WTC11 (cell line): ENCODE data around the gene NTMT1. TPM values are rescaled to one million over a fixed set of nuclear protein-coding genes. Genes with fewer than 3 reads are reported as not detected.

Experiments
- ATAC-seq: fragments of 200-7000 bp; cut with Tn5 transposase; 2 replicates; pipeline ENCODE4 v1.10.0; 2021; ENCODE audit warnings: mild to moderate bottlenecking, moderate library complexity
- CTCF ChIA-PET: fragments of 300-600 bp; sonication (Branson Sonifier 250); formaldehyde crosslinking; loops from one replicate; lab custom pipeline; 2021; ENCODE audit warnings: antibody characterized with exemption; lab: Charles Lee
- POLR2A ChIA-PET: fragments of 350-600 bp; sonication (Branson Sonifier 250); formaldehyde crosslinking; loops from one replicate; lab custom pipeline; 2021; ENCODE audit warnings: antibody characterized with exemption; lab: Charles Lee
- DNase-seq: peaks from one replicate; pipeline ENCODE4 v3.0.0; 2021; ENCODE audit warnings: low spot score
- H3K27ac Mint-ChIP-seq: 2 replicates; pipeline ENCODE4 v1.8.0; 2021; ENCODE audit warnings: mixed read lengths
- H3K27me3 Mint-ChIP-seq: 2 replicates; pipeline ENCODE4 v1.8.0; 2021; ENCODE audit warnings: low read depth, mild to moderate bottlenecking, moderate library complexity, mixed read lengths
- H3K36me3 Mint-ChIP-seq: 2 replicates; pipeline ENCODE4 v1.8.0; 2021; ENCODE audit warnings: mixed read lengths
- H3K4me1 Mint-ChIP-seq: 2 replicates; pipeline ENCODE4 v1.8.0; 2022; ENCODE audit warnings: mixed read lengths
- H3K4me3 Mint-ChIP-seq: 2 replicates; pipeline ENCODE4 v1.8.0; 2021; ENCODE audit warnings: mild to moderate bottlenecking, moderate library complexity, mixed read lengths
- H3K9me3 Mint-ChIP-seq: 2 replicates; pipeline ENCODE4 v1.8.0; 2021; ENCODE audit warnings: mixed read lengths
- ATF1 ChIP-seq: sonication (generic); formaldehyde crosslinking; IDR thresholded peaks from 2 replicates; pipeline ENCODE4 v1.8.1; 2023; ENCODE audit warnings: mild to moderate bottlenecking, moderate library complexity, missing genetic modification reagents
- CBFB ChIP-seq: sonication (generic); formaldehyde crosslinking; IDR thresholded peaks from 2 replicates; pipeline ENCODE4 v1.8.1; 2022; ENCODE audit warnings: mild to moderate bottlenecking, low read depth, missing genetic modification reagents
- CREB1 ChIP-seq: sonication (generic); formaldehyde crosslinking; IDR thresholded peaks from 2 replicates; pipeline ENCODE4 v1.8.0; 2023; ENCODE audit warnings: mild to moderate bottlenecking, missing genetic modification reagents
- ELF4 ChIP-seq: sonication (generic); formaldehyde crosslinking; IDR thresholded peaks from 2 replicates; pipeline ENCODE4 v1.8.1; 2022; ENCODE audit warnings: low read depth, mild to moderate bottlenecking, moderate library complexity, missing genetic modification reagents
- GABPB1 ChIP-seq: sonication (generic); formaldehyde crosslinking; IDR thresholded peaks from 2 replicates; pipeline ENCODE4 v1.8.1; 2023; ENCODE audit warnings: mild to moderate bottlenecking, missing genetic modification reagents
- GRHL2 ChIP-seq: fragments of 250-450 bp; sonication (Bioruptor Pico); IDR thresholded peaks from 2 replicates; pipeline ENCODE4 v1.8.0; 2022; ENCODE audit warnings: mild to moderate bottlenecking, moderate library complexity; ENCODE audit not compliant: insufficient replicate concordance, severe bottlenecking
- IRF2 ChIP-seq: sonication (generic); formaldehyde crosslinking; IDR thresholded peaks from 2 replicates; pipeline ENCODE4 v1.8.0; 2022; ENCODE audit warnings: low read depth, missing genetic modification reagents, borderline replicate concordance
- NFYB ChIP-seq: sonication (generic); formaldehyde crosslinking; conservative IDR thresholded peaks from 2 replicates; pipeline ENCODE4 v1.8.0; 2022; ENCODE audit warnings: low read depth, missing genetic modification reagents
- NR2C2 ChIP-seq: sonication (generic); formaldehyde crosslinking; IDR thresholded peaks from 2 replicates; pipeline ENCODE4 v1.8.0; 2022; ENCODE audit warnings: mild to moderate bottlenecking, missing genetic modification reagents
- SMAD3 ChIP-seq: sonication (generic); formaldehyde crosslinking; IDR thresholded peaks from 2 replicates; pipeline ENCODE4 v1.8.0; 2022; ENCODE audit warnings: missing genetic modification reagents, mild to moderate bottlenecking, borderline replicate concordance
- TEAD4 ChIP-seq: sonication (generic); formaldehyde crosslinking; IDR thresholded peaks from 2 replicates; pipeline ENCODE4 v1.8.0; 2022; ENCODE audit warnings: mild to moderate bottlenecking, missing genetic modification reagents
- total RNA-seq: library from RNA; stranded (reverse); gene quantifications from 3 replicates; pipeline ENCODE4 v1.2.3, GENCODE V29; 2021
- TF ChIP-seq, protein P1 (sequence below): sonication (generic); formaldehyde crosslinking; IDR thresholded peaks from 2 replicates; pipeline ENCODE4 v1.8.0; 2023; ENCODE audit warnings: missing genetic modification reagents, mild to moderate bottlenecking, borderline replicate concordance
- TF ChIP-seq, protein P2 (sequence below): sonication (generic); formaldehyde crosslinking; IDR thresholded peaks from 2 replicates; pipeline ENCODE4 v1.8.0; 2022; ENCODE audit warnings: mild to moderate bottlenecking, missing genetic modification reagents
- TF ChIP-seq, protein P3 (sequence below): sonication (generic); formaldehyde crosslinking; IDR thresholded peaks from 2 replicates; pipeline ENCODE4 v1.8.1; 2023; ENCODE audit warnings: mild to moderate bottlenecking, missing genetic modification reagents, moderate library complexity
- TF ChIP-seq, protein P4 (sequence below): sonication (generic); formaldehyde crosslinking; conservative IDR thresholded peaks from 2 replicates; pipeline ENCODE4 v1.8.1; 2022; ENCODE audit warnings: mild to moderate bottlenecking, missing genetic modification reagents
- TF ChIP-seq, protein P5 (sequence below): sonication (generic); formaldehyde crosslinking; IDR thresholded peaks from 2 replicates; pipeline ENCODE4 v1.8.1; 2023; ENCODE audit warnings: mild to moderate bottlenecking, missing genetic modification reagents
- TF ChIP-seq, protein P6 (sequence below): sonication (generic); formaldehyde crosslinking; IDR thresholded peaks from 2 replicates; pipeline ENCODE4 v1.8.1; 2022; ENCODE audit warnings: mild to moderate bottlenecking, moderate library complexity, missing genetic modification reagents

The NTMT1 gene
- total RNA-seq, 1 experiment from 2014 or later, result 71.1 TPM

DNA sequence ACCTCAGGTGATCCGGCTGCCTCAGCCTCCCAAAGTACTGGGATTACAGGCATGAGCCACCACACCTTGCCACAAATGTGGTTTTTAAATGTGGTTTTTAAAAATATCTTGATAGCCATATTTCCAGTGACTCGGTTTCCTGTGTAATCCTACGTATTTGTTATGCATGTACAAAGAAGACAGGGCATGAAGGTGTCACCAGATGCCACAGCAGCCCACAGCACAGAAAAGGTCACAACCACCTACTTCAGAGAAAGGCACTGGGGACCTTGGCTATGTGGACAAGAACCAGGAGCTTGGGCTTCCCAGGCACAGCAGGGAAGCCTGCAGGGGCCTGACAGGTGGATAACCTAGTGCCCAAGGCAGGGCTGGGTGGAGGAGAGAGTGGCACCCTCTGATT lies 43.1 kb upstream of the NTMT1 start (continued):
- TF ChIP-seq, protein P1, sequence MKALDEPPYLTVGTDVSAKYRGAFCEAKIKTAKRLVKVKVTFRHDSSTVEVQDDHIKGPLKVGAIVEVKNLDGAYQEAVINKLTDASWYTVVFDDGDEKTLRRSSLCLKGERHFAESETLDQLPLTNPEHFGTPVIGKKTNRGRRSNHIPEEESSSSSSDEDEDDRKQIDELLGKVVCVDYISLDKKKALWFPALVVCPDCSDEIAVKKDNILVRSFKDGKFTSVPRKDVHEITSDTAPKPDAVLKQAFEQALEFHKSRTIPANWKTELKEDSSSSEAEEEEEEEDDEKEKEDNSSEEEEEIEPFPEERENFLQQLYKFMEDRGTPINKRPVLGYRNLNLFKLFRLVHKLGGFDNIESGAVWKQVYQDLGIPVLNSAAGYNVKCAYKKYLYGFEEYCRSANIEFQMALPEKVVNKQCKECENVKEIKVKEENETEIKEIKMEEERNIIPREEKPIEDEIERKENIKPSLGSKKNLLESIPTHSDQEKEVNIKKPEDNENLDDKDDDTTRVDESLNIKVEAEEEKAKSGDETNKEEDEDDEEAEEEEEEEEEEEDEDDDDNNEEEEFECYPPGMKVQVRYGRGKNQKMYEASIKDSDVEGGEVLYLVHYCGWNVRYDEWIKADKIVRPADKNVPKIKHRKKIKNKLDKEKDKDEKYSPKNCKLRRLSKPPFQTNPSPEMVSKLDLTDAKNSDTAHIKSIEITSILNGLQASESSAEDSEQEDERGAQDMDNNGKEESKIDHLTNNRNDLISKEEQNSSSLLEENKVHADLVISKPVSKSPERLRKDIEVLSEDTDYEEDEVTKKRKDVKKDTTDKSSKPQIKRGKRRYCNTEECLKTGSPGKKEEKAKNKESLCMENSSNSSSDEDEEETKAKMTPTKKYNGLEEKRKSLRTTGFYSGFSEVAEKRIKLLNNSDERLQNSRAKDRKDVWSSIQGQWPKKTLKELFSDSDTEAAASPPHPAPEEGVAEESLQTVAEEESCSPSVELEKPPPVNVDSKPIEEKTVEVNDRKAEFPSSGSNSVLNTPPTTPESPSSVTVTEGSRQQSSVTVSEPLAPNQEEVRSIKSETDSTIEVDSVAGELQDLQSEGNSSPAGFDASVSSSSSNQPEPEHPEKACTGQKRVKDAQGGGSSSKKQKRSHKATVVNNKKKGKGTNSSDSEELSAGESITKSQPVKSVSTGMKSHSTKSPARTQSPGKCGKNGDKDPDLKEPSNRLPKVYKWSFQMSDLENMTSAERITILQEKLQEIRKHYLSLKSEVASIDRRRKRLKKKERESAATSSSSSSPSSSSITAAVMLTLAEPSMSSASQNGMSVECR (CRISPR knock-in tag), result no peak
- TF ChIP-seq, all 79 proteins: peak for 0

DNA sequence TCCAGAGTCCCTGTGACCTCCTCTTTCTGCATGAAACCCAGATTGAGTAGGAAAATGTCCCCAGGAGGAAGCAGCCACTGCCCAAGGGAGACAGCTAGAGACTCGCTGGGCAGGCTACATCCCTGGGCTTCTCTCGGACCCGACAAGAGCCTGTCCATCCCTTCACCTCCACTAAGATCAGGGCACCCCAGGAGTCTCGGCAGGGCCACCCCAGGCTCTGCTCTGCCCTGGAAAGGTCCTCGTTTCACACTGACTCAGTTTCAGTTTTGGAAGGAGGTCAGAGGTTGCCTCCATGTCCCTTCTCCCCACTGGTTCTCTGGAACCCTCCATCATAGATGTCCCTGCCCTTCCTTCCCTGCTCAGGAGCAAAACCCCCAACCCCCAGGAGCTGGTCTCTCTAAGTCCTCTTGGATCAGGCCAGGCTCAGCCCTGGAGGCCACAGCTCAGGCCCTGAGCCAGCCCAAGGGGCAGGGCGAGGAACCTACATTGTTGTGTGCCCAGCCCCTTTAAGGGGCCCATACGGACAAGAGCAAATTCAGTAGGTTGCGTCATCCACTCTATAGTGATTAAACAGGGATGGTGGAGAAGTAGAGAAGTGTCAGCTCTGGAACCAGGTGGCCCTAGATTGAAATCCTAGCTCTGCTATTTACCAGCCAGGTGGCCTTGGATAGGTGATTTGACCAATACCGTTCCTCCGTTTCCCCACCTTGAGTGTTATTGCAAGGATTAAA lies 42.5 kb upstream of the NTMT1 start:
- Mint-ChIP-seq H3K36me3 (no peaks in the 10 kb centered on the region), H3K4me3 (no peak overlapping the region), H3K9me3 (0 out of 2 replicates have a peak, but pooled peaks cover 4% of the 10 kb centered on the region), H3K27ac (no peak overlapping the region), H3K4me1 (peaks cover 34% of the 10 kb centered on the region), H3K27me3 (peaks cover 3% of the 10 kb centered on the region)
- no peak for DNase-seq
- ChIA-PET CTCF (interaction anchor here (0.9 to 1.7 kb wide), 5 partner anchors 10 to 417 kb away, joined by 3 to 9 read pairs (median 6); no protein-coding TSS in a partner anchor), POLR2A (interaction anchor here (0.8 to 1.1 kb wide), 2 partner anchors 13 to 393 kb away, joined by 3 to 4 read pairs; no protein-coding TSS in a partner anchor)
- ATAC-seq, result no peak
- 0 out of 2 replicates have a peak, but pooled peaks have one; percentile 63 for TF ChIP-seq GABPB1
- TF ChIP-seq NR2C2 (CRISPR knock-in tag), result no peak

DNA sequence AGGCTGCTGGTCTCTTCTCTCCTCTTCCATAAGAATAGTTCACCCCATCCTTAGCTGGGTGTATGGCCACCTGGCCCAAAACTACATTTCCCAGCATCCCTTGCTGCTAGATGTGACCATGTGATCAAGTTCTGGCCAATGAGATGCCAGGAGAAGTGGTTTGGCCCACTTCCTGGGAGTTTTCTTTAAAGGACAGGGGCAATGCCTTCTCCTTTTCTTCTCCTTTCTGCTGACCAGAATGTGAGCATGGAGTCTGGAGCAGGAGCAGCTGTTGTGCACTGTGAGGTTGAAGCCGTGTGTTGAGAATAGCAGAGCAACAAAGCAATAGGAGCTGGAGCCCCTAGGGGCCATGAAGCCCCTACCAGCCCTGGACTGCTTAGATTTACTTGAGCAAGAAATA lies 41.8 kb upstream of the NTMT1 start:
- Mint-ChIP-seq H3K4me3 (no peak overlapping the region), H3K36me3 (no peaks in the 10 kb centered on the region), H3K27me3 (peaks cover 10% of the 10 kb centered on the region), H3K27ac (0 out of 2 replicates have a peak overlapping the region, but pooled peaks have one; percentile 70), H3K4me1 (peaks cover 34% of the 10 kb centered on the region), H3K9me3 (0 out of 2 replicates have a peak, but pooled peaks cover 4% of the 10 kb centered on the region)
- POLR2A ChIA-PET, result interaction anchor here (0.6 to 1.1 kb wide), 4 partner anchors 12 to 411 kb away, joined by 3 to 6 read pairs (median 4); no protein-coding TSS in a partner anchor
- DNase-seq (peak; percentile 69), ATAC-seq (peak; percentile 81)
- CTCF ChIA-PET, result interaction anchor here (0.5 to 1.7 kb wide), 9 partner anchors 9 to 417 kb away, joined by 3 to 9 read pairs (median 4); no protein-coding TSS in a partner anchor
- TF ChIP-seq, protein P2, sequence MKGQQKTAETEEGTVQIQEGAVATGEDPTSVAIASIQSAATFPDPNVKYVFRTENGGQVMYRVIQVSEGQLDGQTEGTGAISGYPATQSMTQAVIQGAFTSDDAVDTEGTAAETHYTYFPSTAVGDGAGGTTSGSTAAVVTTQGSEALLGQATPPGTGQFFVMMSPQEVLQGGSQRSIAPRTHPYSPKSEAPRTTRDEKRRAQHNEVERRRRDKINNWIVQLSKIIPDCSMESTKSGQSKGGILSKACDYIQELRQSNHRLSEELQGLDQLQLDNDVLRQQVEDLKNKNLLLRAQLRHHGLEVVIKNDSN (CRISPR knock-in tag), result peak; percentile 95
- no peak for TF ChIP-seq IRF2 (CRISPR knock-in tag)
- TF ChIP-seq TEAD4 (CRISPR knock-in tag), result no peak
- TF ChIP-seq, protein P3, sequence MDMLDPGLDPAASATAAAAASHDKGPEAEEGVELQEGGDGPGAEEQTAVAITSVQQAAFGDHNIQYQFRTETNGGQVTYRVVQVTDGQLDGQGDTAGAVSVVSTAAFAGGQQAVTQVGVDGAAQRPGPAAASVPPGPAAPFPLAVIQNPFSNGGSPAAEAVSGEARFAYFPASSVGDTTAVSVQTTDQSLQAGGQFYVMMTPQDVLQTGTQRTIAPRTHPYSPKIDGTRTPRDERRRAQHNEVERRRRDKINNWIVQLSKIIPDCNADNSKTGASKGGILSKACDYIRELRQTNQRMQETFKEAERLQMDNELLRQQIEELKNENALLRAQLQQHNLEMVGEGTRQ (CRISPR knock-in tag), result peak; percentile 96
- TF ChIP-seq NFYB (CRISPR knock-in tag), result peak; percentile 63

DNA sequence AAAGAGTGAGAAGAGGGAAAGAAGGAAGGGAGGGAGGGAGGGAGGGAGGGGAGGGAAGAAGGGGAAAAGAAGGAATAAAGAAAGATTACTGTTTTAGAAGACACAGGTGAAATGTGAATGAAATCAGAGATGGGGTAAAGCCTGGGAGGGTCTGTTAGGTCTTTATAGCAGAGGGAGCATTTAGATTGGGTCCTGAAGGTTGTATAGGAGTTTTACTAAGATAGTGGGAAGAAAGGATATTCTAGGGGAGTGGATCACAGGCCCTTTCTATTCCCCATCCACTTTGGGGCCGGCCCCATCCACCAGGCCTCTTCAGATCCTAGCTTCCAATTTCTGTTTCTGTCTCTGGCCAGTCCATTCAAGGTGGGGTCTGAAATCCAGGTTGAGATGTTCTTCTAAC lies 40.6 kb upstream of the NTMT1 start:
- H3K27ac Mint-ChIP-seq, result no peak overlapping the region
- ChIA-PET CTCF (no interaction called here), POLR2A (interaction anchor here (0.5 to 0.7 kb wide), 3 partner anchors 138 to 340 kb away, joined by 3 to 4 read pairs (median 3); no protein-coding TSS in a partner anchor)
- TF ChIP-seq CREB1 (CRISPR knock-in tag) (no peak), ATF1 (no peak), ELF4 (no peak), CBFB (CRISPR knock-in tag) (no peak), SMAD3 (CRISPR knock-in tag) (no peak), GRHL2 (CRISPR knock-in tag) (no peak)
- TF ChIP-seq, protein P4, sequence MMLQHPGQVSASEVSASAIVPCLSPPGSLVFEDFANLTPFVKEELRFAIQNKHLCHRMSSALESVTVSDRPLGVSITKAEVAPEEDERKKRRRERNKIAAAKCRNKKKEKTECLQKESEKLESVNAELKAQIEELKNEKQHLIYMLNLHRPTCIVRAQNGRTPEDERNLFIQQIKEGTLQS (CRISPR knock-in tag), result no peak
- TF ChIP-seq, protein P5, sequence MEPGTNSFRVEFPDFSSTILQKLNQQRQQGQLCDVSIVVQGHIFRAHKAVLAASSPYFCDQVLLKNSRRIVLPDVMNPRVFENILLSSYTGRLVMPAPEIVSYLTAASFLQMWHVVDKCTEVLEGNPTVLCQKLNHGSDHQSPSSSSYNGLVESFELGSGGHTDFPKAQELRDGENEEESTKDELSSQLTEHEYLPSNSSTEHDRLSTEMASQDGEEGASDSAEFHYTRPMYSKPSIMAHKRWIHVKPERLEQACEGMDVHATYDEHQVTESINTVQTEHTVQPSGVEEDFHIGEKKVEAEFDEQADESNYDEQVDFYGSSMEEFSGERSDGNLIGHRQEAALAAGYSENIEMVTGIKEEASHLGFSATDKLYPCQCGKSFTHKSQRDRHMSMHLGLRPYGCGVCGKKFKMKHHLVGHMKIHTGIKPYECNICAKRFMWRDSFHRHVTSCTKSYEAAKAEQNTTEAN (CRISPR knock-in tag), result no peak
- TF ChIP-seq, protein P6, sequence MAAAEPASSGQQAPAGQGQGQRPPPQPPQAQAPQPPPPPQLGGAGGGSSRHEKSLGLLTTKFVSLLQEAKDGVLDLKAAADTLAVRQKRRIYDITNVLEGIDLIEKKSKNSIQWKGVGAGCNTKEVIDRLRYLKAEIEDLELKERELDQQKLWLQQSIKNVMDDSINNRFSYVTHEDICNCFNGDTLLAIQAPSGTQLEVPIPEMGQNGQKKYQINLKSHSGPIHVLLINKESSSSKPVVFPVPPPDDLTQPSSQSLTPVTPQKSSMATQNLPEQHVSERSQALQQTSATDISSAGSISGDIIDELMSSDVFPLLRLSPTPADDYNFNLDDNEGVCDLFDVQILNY, result no peak
- no peak for ATAC-seq
- H3K27me3 Mint-ChIP-seq, result peaks cover 21% of the 10 kb centered on the region
- H3K9me3 Mint-ChIP-seq, result 0 out of 2 replicates have a peak, but pooled peaks cover 4% of the 10 kb centered on the region
- no peaks in the 10 kb centered on the region for H3K36me3 Mint-ChIP-seq
- H3K4me3 Mint-ChIP-seq, result no peak overlapping the region
- peaks cover 34% of the 10 kb centered on the region for H3K4me1 Mint-ChIP-seq
- DNase-seq, result no peak
